Measurements from ENCODE around the gene ISG15.

GRCh38 chr1:1024771-1025699, 11.7 kb downstream of the ISG15 start:
- no peak for TF ChIP-seq CTCF (conservative IDR thresholded peaks at IDR 0.05)
- TF ChIP-seq ZFX (IDR thresholded peaks at IDR 0.05) = no peak

All from C4-2B (cell line).